K562 (cell line): ENCODE measurements around the gene PPM1G. TPM values are rescaled to one million over a fixed set of nuclear protein-coding genes. Genes with fewer than 3 reads are reported as not detected.

ENCODE experiments used
- ARID2 ChIP-seq: fragments of 450-650 bp; IDR thresholded peaks from 2 replicates; pipeline ENCODE4 v1.6.1; 2017; ENCODE audit warnings: antibody characterized with exemption, mild to moderate bottlenecking
- CBX5 ChIP-seq: IDR thresholded peaks from 2 replicates; pipeline ENCODE4 v1.6.1; 2014; ENCODE audit warnings: low read depth, borderline replicate concordance
- CHAMP1 ChIP-seq: fragments of 450-650 bp; IDR thresholded peaks from 2 replicates; pipeline ENCODE4 v1.6.1; 2016; ENCODE audit warnings: mild to moderate bottlenecking
- CHD2 ChIP-seq: IDR thresholded peaks from 2 replicates; pipeline ENCODE4 v1.6.1; 2011; ENCODE audit warnings: low read depth, low read length
- ELF2 ChIP-seq: fragments of 250-450 bp; sonication (Bioruptor Pico); IDR thresholded peaks from 2 replicates; pipeline ENCODE4 v1.5.0; 2021; ENCODE audit warnings: mild to moderate bottlenecking
- GATA2 ChIP-seq: sonication (generic); formaldehyde crosslinking; IDR thresholded peaks from 2 replicates; pipeline ENCODE4 v1.4.0; 2020; ENCODE audit warnings: mild to moderate bottlenecking, missing genetic modification reagents
- HNRNPK ChIP-seq: fragments of 200-400 bp; formaldehyde crosslinking; IDR thresholded peaks from one replicate; pipeline ENCODE4 v1.6.1; 2018; ENCODE audit warnings: mild to moderate bottlenecking, low read depth, low read length; ENCODE audit not compliant: poor library complexity, severe bottlenecking
- HNRNPUL1 ChIP-seq: fragments of 200-400 bp; formaldehyde crosslinking; IDR thresholded peaks from 2 replicates; pipeline ENCODE4 v1.6.1; 2017; ENCODE audit warnings: low read length
- ILF3 ChIP-seq: fragments of 450-650 bp; IDR thresholded peaks from 2 replicates; pipeline ENCODE4 v1.6.1; 2018; ENCODE audit warnings: antibody characterized with exemption, mild to moderate bottlenecking, moderate library complexity, borderline replicate concordance
- KAT2B ChIP-seq: IDR thresholded peaks from one replicate; pipeline ENCODE4 v1.6.1; 2012; ENCODE audit warnings: low read depth, mild to moderate bottlenecking, control low read depth, inconsistent platforms, low read length, moderate library complexity
- MECOM ChIP-seq: fragments of 250-450 bp; sonication (Bioruptor Pico); IDR thresholded peaks from 2 replicates; pipeline ENCODE4 v1.8.0; 2022; ENCODE audit warnings: inconsistent platforms
- MXI1 ChIP-seq: IDR thresholded peaks from 2 replicates; pipeline ENCODE4 v1.6.1; 2011; ENCODE audit warnings: low read depth, mild to moderate bottlenecking, improper control_type of control experiment, low read length
- MYBL2 ChIP-seq, 2 experiments: fragments of 450-650 bp in 1 of 2; sonication (generic) in 1 of 2; formaldehyde crosslinking in 1 of 2; IDR thresholded peaks; 2 replicates each; pipeline versions ENCODE4 v1.6.1 to v1.8.1; 2017 to 2022; ENCODE audit warnings: borderline replicate concordance in 1 of 2, inconsistent platforms in 1 of 2, low read depth in 1 of 2, mild to moderate bottlenecking in 1 of 2, missing genetic modification reagents in 1 of 2, moderate library complexity in 1 of 2
- NONO ChIP-seq, 2 experiments: fragments of 200-400 bp in 1 of 2; fragments of 450-650 bp in 1 of 2; formaldehyde crosslinking in 1 of 2; IDR thresholded peaks; 2 replicates each; pipeline ENCODE4 v1.6.1; 2017; ENCODE audit warnings: low read depth in 2 of 2, mild to moderate bottlenecking in 2 of 2, moderate library complexity in 2 of 2, low read length in 1 of 2
- PRMT5 ChIP-seq: sonication (generic); formaldehyde crosslinking; IDR thresholded peaks from 2 replicates; pipeline ENCODE4 v1.5.0; 2020; ENCODE audit warnings: missing genetic modification reagents
- SRF ChIP-seq, 2 experiments: fragments of 250-450, 450-650 bp in 1 of 2; sonication (Bioruptor Pico) in 1 of 2; sonication (generic) in 1 of 2; formaldehyde crosslinking; IDR thresholded peaks; 2 replicates each; pipeline versions ENCODE4 v1.5.0 to v1.5.1; 2020 to 2022; ENCODE audit warnings: mild to moderate bottlenecking in 1 of 2, missing genetic modification reagents in 1 of 2
- ZNF124 ChIP-seq: sonication (generic); formaldehyde crosslinking; IDR thresholded peaks from 2 replicates; pipeline ENCODE4 v1.8.1; 2022; ENCODE audit warnings: missing genetic modification reagents
- polyA plus RNA-seq, 8 experiments: library from polyadenylated mRNA; depleted of rRNA in 4 of 8; stranded (reverse) in 5 of 8; unstranded in 3 of 8; fragments of >200 nt; fragmentation: Nextera tagmentation in 2 of 8; fragmentation: Illumina TruSeq in 1 of 8; extraction: Ambion mirVana in 2 of 8; extraction: Trizol in 1 of 8; gene quantifications; 2 replicates each; pipeline versions ENCODE4 v1.2.1 to v1.2.3, GENCODE V29; 2011 to 2014; ENCODE audit warnings: inconsistent platforms in 1 of 8, missing spikeins in 1 of 8
- total RNA-seq, 7 experiments: library from RNA; depleted of rRNA in 6 of 7; stranded (reverse); fragments of >200 nt in 6 of 7; fragmentation: Illumina TruSeq in 2 of 7; extraction: Trizol in 2 of 7; gene quantifications; 2 replicates each; pipeline versions ENCODE4 v1.2.1 to v1.2.3, GENCODE V29; 2011 to 2021; ENCODE audit warnings: low replicate concordance in 1 of 7
- TF ChIP-seq, protein P1 (sequence below): fragments of 150-350 bp; IDR thresholded peaks from 2 replicates; pipeline ENCODE4 v1.6.1; 2014; ENCODE audit warnings: low read depth, mild to moderate bottlenecking, low read length, borderline replicate concordance
- TF ChIP-seq, protein P2 (sequence below): fragments of 450-650 bp; IDR thresholded peaks from 2 replicates; pipeline ENCODE4 v1.6.1; 2016; ENCODE audit warnings: low read depth, mild to moderate bottlenecking, moderate library complexity

The PPM1G gene
- total and polyA plus RNA-seq, 9 of the 15 experiments (the other 6 are each of a cell fraction or from before 2014, with no cell fraction given), result 61.7 to 230 (median 153) TPM

- TF ChIP-seq CHAMP1 (no peak), PRMT5 (no peak), ARID2 (no peak), CHD2 (no peak), SRF (CRISPR knock-in tag; IDR thresholded peaks at IDR 0.05) (no peak), ZNF124 (CRISPR knock-in tag) (no peak), MECOM (CRISPR knock-in tag) (no peak), ILF3 (no peak), ELF2 (CRISPR knock-in tag) (no peak), HNRNPUL1 (no peak), HNRNPK (no peak), MYBL2 (IDR thresholded peaks at IDR 0.05; ENCODE audit: low read depth) (no peak), MYBL2 (CRISPR knock-in tag; IDR thresholded peaks at IDR 0.05; ENCODE audit: borderline replicate concordance) (no peak), KAT2B (no peak), CBX5 (no peak), MXI1 (no peak), NONO (IDR thresholded peaks at IDR 0.05; ENCODE audit: low read depth in 2 of 2, low read length in 1 of 2) (no peak), GATA2 (CRISPR knock-in tag) (no peak)
- TF ChIP-seq, protein P1, sequence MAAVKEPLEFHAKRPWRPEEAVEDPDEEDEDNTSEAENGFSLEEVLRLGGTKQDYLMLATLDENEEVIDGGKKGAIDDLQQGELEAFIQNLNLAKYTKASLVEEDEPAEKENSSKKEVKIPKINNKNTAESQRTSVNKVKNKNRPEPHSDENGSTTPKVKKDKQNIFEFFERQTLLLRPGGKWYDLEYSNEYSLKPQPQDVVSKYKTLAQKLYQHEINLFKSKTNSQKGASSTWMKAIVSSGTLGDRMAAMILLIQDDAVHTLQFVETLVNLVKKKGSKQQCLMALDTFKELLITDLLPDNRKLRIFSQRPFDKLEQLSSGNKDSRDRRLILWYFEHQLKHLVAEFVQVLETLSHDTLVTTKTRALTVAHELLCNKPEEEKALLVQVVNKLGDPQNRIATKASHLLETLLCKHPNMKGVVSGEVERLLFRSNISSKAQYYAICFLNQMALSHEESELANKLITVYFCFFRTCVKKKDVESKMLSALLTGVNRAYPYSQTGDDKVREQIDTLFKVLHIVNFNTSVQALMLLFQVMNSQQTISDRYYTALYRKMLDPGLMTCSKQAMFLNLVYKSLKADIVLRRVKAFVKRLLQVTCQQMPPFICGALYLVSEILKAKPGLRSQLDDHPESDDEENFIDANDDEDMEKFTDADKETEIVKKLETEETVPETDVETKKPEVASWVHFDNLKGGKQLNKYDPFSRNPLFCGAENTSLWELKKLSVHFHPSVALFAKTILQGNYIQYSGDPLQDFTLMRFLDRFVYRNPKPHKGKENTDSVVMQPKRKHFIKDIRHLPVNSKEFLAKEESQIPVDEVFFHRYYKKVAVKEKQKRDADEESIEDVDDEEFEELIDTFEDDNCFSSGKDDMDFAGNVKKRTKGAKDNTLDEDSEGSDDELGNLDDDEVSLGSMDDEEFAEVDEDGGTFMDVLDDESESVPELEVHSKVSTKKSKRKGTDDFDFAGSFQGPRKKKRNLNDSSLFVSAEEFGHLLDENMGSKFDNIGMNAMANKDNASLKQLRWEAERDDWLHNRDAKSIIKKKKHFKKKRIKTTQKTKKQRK, result no peak
- TF ChIP-seq, protein P2, sequence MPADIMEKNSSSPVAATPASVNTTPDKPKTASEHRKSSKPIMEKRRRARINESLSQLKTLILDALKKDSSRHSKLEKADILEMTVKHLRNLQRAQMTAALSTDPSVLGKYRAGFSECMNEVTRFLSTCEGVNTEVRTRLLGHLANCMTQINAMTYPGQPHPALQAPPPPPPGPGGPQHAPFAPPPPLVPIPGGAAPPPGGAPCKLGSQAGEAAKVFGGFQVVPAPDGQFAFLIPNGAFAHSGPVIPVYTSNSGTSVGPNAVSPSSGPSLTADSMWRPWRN, result 0 out of 2 replicates have a peak, but pooled peaks have one; percentile 53
These were observed 55.4 kb downstream of the PPM1G start (continued) for GRCh38 chr2:27353762-27354596.
